ENCODE measurements around the gene ZNF217.
"Not testable (repeated sequence)": the region's sequence is repeated elsewhere in the genome, so short reads cannot be mapped to it uniquely, and the experiment has no call there.

The ZNF217 gene

GRCh38 chr20:53622247-53623133 lies 28.9 kb upstream of the ZNF217 start:
- DNase-seq (ENCODE audit: low read depth, low spot score): no peak

- no peak for DNase-seq (ENCODE audit: low read depth, low spot score)
Observed at GRCh38 chr20:53621482-53622246, 28.0 kb upstream of the ZNF217 start.

GRCh38 chr20:53618490-53619000 lies 24.9 kb upstream of the ZNF217 start:
- DNase-seq (ENCODE audit: low read depth, low spot score): not testable (repeated sequence)

GRCh38 chr20:53617791-53618489 lies 24.3 kb upstream of the ZNF217 start:
- no peak for DNase-seq (ENCODE audit: low read depth, low spot score)

- DNase-seq (ENCODE audit: low read depth, low spot score): not testable (repeated sequence)
Observed at GRCh38 chr20:53616489-53616888, 22.9 kb upstream of the ZNF217 start.

- DNase-seq (ENCODE audit: low read depth, low spot score): no peak
Observed at GRCh38 chr20:53613748-53614147, 20.1 kb upstream of the ZNF217 start.

GRCh38 chr20:53612289-53612688 lies 18.6 kb upstream of the ZNF217 start:
- not testable (repeated sequence) for DNase-seq (ENCODE audit: low read depth, low spot score)

- no peak for DNase-seq (ENCODE audit: low read depth, low spot score)
Observed at GRCh38 chr20:53611449-53611894, 17.8 kb upstream of the ZNF217 start.

GRCh38 chr20:53609491-53610445 lies 16.1 kb upstream of the ZNF217 start:
- no peak for DNase-seq (ENCODE audit: low read depth, low spot score)

- DNase-seq (ENCODE audit: low read depth, low spot score): no peak
Observed at GRCh38 chr20:53608456-53609452, 15.1 kb upstream of the ZNF217 start.

- DNase-seq (ENCODE audit: low read depth, low spot score): no peak
Observed at GRCh38 chr20:53608071-53608455, 14.4 kb upstream of the ZNF217 start.

- DNase-seq (ENCODE audit: low read depth, low spot score): no peak
Observed at GRCh38 chr20:53606364-53606985, 12.8 kb upstream of the ZNF217 start.

GRCh38 chr20:53605401-53605800 lies 11.8 kb upstream of the ZNF217 start:
- not testable (repeated sequence) for DNase-seq (ENCODE audit: low read depth, low spot score)

GRCh38 chr20:53604846-53605245 lies 11.2 kb upstream of the ZNF217 start:
- DNase-seq (ENCODE audit: low read depth, low spot score): not testable (repeated sequence)

- DNase-seq (ENCODE audit: low read depth, low spot score): no peak
Observed at GRCh38 chr20:53602661-53603060, 9.0 kb upstream of the ZNF217 start.

GRCh38 chr20:53599910-53600632 lies 6.4 kb upstream of the ZNF217 start:
- no peak for DNase-seq (ENCODE audit: low read depth, low spot score)

- no peak for DNase-seq (ENCODE audit: low read depth, low spot score)
Observed at GRCh38 chr20:53599378-53599777, 5.7 kb upstream of the ZNF217 start.

- DNase-seq (ENCODE audit: low read depth, low spot score): no peak
Observed at GRCh38 chr20:53599044-53599362, 5.4 kb upstream of the ZNF217 start.

Data from activated naive CD8-positive, alpha-beta T cell treated with anti-CD3 and anti-CD28 coated beads, Interleukin-2, amount 50 U/mL, for 16 hours (primary cell).